Posterior vena cava (tissue), 2 donors: ENCODE measurements around the gene PRKRIP1. TPM values are rescaled to one million over a fixed set of nuclear protein-coding genes. Genes with fewer than 3 reads are reported as not detected.

Experiments
- DNase-seq: peaks from one replicate; pipeline ENCODE4 v3.0.0-alpha.2; 2020; ENCODE audit warnings: low spot score
- intact Hi-C, 2 donors: fragments of 100-400 bp; cut with DNase I; formaldehyde crosslinking; loops; one replicate each; pipeline versions ENCODE4 v1.14.1 to v1.14.2; 2022 to 2023
- total RNA-seq, 2 donors: library from RNA; stranded (reverse); fragmentation: NEBNext Ultra II Directional; extraction: Animal tissue kit (Norgen Biotek cat#: 25700); gene quantifications; one replicate each; pipeline ENCODE4 v1.2.1, GENCODE V29; 2021
- donor health status: DM: yes; HTN: yes; CAD: no.
- donor health status: DM: yes; HTN: yes; CAD: no.

The PRKRIP1 gene
- total RNA-seq, 2 donors from 2014 or later: 13.8 to 13.9 TPM

DNA sequence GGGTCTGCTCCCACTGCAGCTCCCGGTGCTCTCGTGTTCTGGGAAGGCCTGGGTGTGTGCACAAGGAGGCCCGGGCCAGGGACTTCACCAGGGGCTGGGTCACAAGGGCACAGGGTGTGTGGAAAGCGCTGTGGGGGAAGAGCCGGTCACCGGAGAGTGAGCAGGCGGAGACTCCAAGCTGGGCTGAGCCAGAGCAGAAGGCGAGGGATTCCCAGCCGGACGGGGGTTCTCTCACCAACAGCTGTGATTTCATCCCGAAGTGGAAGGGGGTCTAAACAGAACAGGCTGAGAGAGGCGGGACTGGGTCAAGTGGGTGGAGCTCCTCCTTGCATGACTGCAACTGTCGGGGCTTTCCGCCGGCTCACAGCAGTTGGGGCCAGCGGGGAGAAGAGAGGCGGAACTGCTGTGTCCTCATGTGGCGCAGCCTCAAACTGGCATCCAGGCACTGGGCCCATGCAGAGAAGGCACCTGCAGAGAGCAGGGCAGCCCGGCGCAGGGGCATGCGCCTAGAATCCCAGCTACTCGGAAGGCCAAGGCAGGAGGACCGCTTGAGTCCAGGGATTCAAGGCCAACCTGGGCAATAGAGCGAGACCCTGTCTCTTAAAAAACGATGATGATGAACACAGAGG lies 29.6 kb downstream of the PRKRIP1 start:
- DNase-seq: peak; percentile 90
- intact Hi-C loops: no loop called here

DNA sequence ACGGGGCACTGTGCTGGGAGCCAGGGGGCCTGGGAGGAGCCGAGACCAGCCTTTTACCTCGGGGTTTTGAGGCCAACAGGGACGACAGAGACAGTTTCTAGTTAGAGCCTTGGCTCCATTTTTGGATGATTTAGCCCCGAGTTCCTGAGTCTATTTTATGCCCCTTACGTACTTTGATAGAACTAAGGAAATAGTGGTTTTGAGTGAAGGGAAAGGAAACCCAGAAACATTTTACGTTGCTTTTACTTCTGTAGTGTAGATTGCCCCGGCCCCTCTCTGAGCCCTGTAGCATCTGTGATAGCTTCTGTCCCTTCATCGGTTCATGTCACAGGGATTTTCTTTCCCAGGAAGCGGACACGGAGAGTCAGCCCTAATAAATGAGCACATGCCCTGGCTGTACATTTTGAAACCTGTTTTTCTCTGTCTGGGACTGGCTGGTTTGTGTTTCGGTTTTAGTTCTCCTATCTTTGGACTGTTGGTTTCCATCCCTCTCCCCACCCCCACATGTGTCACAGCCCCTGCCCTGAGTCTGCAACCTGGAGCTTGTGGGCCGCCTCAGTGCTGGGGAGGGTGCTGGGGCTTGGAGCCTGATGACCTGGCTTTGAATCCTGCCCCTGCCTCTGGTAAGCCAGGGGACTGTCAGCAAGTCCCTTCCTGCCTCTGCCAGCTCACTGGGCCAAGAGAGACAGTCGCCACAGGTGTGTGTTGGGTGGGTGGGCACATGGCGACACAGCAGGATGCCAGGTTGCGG lies 30.3 kb downstream of the PRKRIP1 start:
- DNase-seq: no peak

DNA sequence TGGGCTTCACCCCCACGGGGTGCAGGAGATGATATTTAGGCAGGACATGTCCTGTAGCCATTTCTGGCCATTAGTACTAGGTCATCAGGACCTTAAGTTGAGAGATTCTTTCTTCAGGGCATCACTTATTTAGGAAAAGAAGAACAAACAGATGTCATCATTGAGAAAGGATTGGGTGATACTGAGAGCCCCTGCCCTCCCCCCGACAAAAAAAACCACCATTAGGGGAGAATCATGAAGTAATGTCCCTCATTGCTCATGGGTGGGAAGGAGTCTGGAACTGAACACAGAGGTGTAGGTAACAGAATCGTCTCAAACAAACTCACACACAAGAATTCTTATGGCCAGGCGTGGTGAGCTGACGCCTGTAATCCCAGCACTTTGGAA lies 30.8 kb downstream of the PRKRIP1 start:
- intact Hi-C loops: no loop called here
- DNase-seq: no peak

More for the DNA sequence above, 30.3 kb downstream of the PRKRIP1 start:
- intact Hi-C loops: no loop called here

DNA sequence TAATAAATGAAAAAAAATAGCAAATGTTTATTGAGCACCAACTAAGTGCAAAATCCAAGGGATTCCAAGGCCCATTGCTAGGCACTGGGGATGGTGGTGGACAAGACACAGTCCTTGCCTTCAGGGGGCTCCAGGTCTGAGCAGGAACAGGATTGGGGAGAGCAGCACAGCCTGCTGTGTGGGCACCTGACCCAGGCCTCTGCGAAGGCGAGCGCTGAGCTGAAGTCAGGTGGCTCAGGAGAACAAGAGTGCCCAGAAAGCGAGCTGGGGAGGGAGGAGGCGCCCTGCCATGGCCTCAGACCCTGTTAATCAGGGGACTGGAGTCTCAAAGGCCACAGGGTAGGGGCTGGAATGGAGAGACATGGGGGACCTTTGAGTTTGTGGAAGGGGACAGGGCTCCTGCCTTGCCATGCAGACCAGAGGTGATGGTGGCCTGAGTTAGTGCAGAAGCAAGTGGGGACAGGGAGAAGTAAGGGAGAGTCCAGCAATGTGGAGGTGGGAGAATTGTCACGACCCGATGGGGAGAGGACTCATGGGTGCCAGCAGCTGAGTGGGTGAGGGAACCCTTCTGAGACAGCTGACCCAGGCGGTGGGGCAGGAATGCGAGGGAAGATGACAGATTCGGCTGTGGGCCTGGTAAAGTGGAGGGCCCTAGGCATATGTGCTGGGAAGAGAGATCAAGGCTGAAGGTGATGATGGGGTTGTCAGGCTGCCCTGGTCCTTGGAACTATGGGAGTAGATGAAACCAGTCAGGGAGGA lies 33.2 kb downstream of the PRKRIP1 start:
- no peak for DNase-seq
- intact Hi-C loops: no loop called here

DNA sequence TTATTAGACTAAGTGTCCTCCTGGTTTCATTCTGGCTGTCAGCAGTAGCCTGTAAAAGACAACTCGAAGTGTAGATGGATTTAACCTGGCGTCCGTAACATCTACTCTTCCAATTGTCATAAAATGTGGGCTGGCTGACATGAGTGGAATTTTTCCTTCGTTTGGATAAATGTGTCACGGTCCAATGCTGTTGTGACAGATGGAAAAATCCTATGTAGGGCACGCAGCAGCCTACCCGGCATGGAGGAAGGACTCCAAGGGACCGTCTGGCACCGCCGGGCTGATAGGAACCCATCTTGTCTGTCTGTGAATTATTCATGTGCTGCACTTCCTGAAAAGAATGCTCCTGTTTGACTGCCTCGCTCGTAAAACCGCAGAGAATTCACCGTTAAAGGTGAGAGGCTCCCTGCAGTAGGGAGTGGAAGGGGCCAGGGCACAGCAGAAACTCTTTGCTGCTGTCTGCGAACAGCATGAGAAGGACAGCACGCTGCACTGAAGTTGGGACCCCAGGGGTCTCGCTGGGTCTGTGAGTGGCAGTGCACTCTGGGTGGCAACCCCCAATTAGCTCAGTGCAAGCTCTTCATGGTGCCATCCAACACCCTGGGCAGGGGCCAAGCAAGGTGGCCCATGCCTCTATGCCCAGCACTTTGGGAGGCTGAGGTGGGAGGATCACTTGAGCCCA lies 35.6 kb downstream of the PRKRIP1 start:
- intact Hi-C loops: no loop called here
- DNase-seq: no peak

DNA sequence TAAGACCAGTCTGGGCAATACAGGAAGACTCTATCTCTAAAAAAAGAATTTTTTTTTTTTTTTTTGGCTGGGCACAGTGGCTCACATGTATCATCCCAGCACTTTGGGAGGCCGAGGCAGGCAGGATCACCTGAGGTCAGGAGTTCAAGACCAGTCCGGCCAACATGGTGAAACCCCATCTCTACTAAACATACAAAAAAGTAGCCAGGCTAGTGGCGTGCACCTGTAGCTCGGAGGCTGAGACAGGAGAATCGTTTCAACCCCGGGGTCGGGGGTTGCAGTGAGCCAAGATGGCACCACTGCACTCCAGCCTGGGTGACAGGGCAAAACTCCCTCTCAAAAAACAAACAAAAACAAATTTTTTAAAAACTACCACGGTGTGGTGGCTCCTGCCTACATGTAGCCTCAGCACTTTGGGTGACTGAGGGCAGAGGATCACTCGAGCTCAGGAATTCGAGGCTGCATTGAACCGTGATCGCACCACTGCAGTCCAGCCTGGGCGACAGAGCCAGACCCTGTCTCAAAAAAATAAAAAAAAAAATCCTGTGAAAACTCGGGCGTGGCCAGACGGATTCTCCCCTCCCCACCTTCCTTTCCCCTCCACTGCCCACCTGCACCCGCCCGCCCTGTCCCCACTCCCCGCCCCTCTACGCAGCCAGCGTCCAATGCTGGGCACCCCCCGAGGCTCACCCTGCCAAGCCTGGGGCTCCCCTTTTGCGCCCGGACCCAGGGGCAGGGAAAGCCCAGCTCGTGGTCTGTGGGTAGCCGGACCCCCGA lies 36.5 kb downstream of the PRKRIP1 start:
- intact Hi-C loops: no loop called here
- no peak for DNase-seq

DNA sequence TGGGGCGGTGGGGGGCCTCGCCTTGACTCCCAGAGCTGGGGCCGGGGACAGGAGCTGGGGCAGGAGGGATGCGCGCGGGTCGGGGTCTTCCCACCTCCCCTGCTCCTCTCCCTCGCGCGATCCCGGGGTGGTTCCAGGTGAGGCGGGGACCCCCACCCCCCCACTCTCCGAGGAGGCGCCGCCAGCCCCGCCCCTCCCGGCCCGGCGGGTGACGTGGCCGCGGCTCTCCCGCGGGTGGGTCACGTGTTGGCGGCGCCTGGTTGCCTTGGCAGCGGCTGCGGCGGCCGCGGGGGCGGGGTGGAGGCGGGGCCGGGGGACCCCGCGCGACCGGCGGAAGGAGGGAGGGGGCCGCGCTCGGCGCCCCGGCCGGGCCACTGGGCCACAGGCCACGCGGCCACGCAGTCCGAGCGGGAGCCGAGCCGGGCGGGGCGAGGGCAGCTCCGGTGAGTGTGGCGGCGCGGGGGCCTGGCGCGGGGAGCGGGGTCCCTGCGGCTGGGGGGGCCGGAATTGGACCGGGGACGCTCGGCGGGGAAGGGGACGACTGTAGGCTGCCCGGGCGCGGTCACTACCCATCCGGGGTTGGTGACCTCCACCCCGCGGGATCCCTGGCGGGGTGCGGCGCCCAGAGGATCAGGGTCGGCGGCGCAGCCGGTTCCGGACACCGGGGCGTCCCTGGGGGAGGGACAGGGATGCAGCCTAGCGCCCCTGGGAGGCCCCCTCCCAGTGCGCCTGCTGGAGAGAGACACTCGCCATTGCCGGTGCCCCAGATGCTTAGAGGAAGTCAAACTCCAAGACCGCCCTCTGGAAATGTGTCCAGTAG lies 37.3 kb downstream of the PRKRIP1 start, which contains the start of gene ORAI2:
Gene ORAI2, plus strand, starts transcription at position 357 of the 820 bp plus-strand sequence. CDS start 5,382 bp downstream, outside the sequence.
- peak; percentile 94 for DNase-seq
- intact Hi-C loops: no loop called here

DNA sequence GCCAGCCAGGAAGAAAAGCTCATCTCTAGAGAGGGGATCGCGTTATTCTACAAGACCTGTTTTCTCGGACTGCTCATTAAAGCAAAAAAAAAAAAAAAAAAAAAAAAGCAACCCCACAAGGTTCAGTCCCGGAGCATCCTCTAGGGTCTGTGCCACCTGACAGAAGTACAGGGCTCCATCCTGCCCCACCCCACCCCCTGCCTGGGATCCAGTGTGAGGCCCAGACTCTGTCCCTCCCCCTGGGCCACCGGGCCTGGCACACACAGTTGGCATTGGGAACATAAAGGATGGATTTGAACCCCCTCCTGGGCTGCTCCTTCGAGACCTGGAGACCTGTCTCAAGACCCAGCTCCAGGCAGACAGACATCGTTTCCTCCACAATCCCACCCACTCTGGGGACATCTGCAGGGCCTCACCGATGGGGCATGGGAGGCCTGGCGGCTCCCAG lies 37.9 kb downstream of the PRKRIP1 start:
- DNase-seq: no peak

GRCh38 chr7:102436118-102436517 lies 40.0 kb downstream of the PRKRIP1 start:
- DNase-seq: no peak
- intact Hi-C loops: no loop called here

More for the DNA sequence above, 37.9 kb downstream of the PRKRIP1 start:
- intact Hi-C loops: no loop called here

DNA sequence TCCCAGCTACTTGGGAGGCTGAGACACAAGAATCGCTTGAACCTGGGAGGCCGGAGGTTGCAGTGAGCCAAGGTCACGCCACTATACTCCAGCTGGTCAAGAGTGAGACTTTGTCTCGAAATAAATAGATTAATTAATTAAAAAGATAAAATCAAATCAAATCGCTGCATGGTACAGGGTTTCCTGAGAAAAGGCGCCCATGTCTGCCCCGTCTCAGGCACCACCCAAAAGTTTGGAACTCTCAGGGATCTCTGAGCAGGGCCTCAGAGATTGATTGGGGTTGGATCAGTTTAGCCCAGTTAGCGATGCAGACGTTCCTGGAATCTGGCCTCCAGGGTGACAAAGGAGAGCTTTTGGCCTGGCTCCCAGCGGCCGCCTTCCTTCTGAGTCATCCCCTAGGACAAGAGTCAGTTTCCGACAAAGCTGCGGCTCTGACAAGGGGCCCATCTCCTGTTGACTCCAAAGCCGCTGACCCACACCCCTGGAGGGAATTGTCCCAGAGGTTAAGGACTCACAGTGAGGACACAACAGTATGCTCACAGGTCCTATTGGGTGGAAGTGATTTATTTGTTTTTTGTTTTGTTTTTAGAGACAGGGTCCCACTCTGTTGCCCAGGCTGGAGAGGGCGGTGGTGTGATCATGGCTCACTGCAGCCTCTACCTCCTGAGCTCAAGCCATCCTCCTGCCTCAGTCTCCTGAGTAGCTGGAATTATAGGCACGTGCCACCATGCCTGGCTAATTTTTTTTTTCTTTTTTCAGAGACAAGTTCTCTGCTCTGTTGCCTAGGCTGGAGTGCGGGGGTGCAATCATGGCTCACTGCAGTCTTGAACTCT lies 44.0 kb downstream of the PRKRIP1 start:
- DNase-seq: peak; percentile 89

DNA sequence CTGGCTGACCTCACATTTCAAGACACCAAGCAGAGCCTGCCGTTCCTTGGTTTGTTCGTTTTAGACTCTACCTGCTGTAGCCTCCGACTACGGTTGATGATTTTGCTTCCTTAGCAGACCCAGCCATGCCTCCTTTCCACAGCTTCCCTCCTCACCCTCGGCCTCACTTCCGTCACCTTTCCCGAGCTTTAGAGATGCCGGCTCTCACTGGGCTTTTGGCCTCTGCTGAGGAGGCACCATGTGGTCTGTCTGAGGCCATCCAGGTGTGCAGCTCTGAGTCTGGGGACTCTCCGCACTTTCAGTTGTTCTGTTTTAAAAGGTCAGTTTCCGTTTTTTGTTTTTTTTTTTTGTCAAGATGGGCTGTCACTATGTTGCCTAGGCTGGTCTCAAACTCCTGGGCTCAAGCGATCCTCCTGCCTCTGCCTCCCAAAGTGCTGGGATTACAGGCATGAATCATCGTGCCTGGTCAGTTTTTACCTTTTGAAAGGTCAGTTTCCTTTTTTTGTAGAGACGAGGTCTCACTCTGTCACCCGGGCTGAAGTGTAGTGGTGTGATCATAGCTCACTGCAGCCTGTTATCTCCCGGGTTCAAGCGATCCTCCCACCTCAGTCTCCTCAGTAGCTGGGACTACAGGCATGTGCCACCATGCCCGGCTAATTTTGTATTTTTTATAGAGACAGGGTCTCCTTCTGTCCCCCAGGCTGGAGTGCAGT lies 49.0 kb downstream of the PRKRIP1 start:
- intact Hi-C loops: no loop called here
- no peak for DNase-seq

More for the DNA sequence above, 44.0 kb downstream of the PRKRIP1 start:
- intact Hi-C loops: no loop called here

GRCh38 chr7:102445674-102446071 lies 49.5 kb downstream of the PRKRIP1 start:
- intact Hi-C loops: no loop called here
- no peak for DNase-seq

DNA sequence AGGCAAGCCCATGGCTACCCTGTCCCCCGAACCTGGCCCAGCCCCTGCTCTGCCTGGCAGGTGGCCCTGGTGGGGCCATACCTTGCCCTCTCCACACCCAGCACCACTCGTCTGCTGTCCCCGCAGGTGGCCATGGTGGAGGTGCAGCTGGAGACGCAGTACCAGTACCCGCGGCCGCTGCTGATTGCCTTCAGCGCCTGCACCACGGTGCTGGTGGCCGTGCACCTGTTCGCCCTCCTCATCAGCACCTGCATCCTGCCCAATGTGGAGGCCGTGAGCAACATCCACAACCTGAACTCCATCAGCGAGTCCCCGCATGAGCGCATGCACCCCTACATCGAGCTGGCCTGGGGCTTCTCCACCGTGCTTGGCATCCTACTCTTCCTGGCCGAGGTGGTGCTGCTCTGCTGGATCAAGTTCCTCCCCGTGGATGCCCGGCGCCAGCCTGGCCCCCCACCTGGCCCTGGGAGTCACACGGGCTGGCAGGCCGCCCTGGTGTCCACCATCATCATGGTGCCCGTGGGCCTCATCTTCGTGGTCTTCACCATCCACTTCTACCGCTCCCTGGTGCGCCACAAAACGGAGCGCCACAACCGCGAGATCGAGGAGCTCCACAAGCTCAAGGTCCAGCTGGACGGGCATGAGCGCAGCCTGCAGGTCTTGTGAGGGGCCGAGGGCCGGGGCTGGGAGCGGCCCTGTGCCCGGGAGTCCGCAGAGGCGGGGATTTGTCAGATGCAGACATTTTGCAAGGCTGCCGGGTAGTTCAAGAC lies 50.4 kb downstream of the PRKRIP1 start:
- no peak for DNase-seq
- intact Hi-C loops: no loop called here

DNA sequence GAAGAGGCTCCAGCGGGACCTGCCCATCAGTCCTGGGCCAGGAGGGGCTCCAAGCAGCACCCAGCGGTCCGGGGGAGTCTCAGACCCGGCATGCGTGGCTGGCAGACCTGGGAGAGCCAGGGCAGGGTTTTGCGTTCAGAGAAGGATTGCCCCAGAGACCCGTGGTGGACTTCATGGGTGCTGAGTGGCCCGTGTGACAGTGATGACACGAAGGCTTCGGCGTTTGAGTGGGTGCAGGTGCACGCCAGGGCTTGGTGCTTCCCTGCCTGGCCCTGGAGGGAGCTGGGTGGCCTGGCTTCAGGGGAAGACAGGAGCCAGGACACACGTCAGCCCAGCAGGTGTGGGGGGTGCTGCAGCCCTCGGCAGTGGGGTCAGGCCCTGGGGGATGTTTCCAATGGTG lies 51.1 kb downstream of the PRKRIP1 start:
- intact Hi-C loops: no loop called here
- no peak for DNase-seq

- intact Hi-C loops: no loop called here
- no peak for DNase-seq
These were observed 53.0 kb downstream of the PRKRIP1 start for GRCh38 chr7:102449136-102449535.

GRCh38 chr7:102450242-102450641 lies 54.1 kb downstream of the PRKRIP1 start:
- DNase-seq: no peak
- intact Hi-C loops: no loop called here
